CD4-positive, alpha-beta T cell treated with Interleukin-6 at 100 ng/mL for 8 hours (primary cell): ENCODE measurements around the gene KRT6C.
"Not testable (repeated sequence)": the region's sequence is repeated elsewhere in the genome, so short reads cannot be mapped to it uniquely, and the experiment has no call there.

Experiments
- DNase-seq: peaks from one replicate; pipeline ENCODE4 v3.0.0-alpha.2; 2020; ENCODE audit warnings: mixed read lengths, low spot score

KRT6C gene

DNA sequence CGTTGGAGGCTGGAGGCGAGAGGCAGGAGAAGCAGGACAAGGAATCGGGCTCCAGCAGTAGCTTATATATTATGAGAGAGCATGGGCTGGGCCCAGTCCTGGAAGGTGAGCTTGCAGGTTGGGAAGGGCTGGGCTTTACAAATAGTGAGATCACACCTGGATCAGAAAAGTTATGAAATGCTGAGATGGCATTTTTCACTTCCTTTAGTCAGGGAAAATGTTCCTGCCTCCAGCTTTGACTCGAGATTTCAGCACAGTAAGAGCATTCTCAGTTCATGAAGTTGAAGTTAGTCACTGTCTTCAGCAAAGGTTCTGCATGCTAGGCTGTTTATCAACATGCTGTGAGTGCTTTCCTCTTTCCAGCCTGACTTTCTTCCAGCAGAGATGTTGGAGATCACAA is at the start of gene KRT6C:
KRT6C (minus strand) TSS at position 38 of the 400 bp plus-strand sequence. CDS start 68 bp downstream, outside the sequence.
- no peak for DNase-seq

DNA sequence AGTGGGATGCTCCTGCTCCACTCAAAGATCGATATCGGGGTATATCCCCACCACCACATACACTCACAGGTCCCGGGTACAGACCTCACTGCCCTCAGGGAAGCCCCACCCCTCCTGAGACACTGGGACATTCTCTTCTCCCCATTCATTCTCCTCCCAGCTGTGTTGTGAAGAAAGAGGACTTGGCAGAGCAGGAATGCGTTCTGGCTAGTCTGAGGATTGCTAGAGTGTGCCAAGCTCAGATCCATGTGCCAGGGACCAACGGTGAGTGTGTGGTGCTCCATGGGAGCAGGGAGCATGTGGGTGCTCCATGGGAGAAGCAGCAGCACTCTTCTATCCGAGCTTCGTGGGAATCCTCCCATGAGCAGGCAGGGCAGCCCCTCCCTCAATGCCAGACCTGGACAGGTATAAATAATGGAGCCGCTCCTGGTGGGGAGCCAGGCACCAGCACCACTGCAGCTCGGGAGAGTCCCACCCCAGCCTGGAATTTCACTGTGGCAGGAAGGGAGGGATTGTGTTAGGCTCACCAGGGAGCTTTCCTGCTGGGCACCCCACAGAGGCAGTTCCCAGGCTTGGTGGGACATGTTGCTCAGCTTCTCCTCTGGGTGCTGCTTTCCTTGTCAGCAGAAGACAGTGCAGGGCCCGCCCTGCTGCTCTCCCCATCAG is 48.9 kb upstream of the KRT6C start:
- no peak for DNase-seq

DNA sequence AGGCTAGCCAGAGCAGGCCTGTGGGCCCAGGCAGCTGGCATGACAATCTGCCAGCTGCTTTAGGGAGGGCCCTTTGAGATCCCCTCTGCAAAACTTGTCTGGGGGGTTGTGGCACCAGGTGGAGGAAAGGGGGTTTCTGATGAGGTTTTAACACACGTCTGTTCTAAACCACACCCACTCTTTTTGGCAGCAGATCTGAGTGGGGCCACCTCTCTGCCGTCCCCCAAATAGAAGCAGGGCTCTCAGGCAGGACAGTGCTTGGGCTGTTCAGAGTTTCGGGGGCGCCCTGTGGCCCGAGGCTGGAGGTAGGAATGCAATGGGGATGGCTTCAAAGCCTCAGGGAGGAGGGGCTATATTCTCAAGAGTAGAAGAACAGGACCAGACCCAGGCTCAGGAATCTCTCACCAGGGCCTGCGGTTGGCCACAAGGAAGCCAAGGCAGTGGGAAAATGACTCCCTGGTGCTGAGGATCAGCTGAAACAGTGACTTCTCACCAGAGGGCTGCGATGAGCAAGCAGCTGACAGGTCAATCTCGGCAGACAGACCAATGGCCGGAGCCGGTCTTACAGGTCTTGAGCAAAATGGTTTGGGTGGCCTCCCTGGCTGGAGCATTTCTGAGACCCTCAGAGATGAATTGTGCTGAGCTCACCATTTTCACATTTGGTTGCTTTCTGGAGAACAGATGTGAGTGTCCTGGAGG is 48.1 kb upstream of the KRT6C start:
- no peak for DNase-seq

DNA sequence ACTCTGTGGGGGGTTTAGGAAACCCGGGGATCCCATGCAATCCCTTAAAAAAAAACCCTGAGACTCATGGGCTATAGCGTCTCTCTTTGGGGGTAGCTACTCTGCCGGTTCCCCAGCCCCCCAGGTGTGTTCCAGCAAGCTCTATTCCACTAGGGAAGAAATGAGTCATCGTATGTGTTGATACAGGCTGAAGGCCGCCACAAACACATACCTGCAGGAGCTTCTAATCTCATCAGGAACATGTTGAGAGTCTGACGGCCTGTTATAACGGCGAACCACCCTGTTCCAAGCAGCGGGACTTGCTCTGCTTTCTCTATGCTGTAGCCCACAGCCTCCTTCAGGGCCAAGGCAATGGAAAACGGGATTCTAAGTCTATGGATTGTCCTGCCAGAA is 47.6 kb upstream of the KRT6C start:
- no peak for DNase-seq

DNA sequence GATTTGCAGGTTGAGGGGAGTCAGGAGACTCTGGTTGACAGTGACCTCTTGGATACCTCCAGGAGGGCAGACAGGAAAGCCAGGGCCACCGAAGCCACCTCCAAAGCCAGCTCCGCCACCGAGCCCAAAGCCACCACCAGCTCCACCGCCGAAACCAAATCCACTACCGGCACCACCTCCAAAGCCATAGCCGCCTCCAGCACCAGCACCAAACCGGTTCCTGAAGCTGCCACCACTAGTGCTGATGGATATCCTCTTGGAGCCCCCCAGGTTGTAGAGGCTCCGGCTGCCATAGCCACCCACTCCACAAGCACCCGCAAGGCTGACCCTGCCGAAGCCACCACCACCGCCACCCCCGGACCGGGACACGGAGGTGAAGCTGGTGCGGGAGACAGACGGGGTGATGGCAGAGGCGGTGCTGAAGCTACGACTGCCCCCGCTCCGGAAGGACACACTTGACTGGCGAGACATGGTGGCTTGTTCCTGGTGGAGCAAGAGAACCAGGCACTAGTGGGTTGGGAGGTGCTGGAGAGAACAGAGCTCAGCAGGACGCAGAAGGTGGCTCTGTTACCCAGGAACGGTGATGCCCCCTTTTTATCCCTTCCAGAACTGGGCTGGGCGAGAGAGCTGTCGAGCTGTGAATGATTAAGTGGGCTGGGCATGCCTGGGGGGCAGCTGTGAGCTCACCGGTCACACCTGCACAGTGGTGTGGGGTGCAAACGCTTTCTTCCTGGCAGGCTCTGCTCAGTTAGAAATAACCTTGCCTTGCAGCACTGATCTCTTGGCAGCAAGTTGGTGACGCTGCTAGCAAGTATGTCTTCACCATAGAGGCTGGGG is 46.4 kb upstream of the KRT6C start, which contains the start of gene KRT5:
KRT5 (minus strand) TSS at position 569 of the 837 bp plus-strand sequence; CDS start at position 471, 98 bp downstream.
- no peak for DNase-seq

DNA sequence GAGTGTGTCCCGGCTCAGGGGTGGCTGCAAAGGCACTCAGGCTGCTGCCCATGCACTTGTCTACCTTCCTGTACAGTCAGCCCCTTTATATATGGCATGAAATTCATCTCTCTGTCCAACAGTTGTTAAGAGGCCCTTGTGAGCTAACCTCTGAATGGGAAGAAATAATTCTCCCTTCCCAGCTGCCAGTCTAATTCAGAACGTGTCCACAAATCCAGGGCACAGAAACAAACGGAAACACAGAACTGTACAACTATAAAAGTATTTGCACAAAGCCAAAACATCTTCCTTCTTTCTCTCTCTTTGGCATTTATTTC is 45.7 kb upstream of the KRT6C start:
- DNase-seq: no peak

DNA sequence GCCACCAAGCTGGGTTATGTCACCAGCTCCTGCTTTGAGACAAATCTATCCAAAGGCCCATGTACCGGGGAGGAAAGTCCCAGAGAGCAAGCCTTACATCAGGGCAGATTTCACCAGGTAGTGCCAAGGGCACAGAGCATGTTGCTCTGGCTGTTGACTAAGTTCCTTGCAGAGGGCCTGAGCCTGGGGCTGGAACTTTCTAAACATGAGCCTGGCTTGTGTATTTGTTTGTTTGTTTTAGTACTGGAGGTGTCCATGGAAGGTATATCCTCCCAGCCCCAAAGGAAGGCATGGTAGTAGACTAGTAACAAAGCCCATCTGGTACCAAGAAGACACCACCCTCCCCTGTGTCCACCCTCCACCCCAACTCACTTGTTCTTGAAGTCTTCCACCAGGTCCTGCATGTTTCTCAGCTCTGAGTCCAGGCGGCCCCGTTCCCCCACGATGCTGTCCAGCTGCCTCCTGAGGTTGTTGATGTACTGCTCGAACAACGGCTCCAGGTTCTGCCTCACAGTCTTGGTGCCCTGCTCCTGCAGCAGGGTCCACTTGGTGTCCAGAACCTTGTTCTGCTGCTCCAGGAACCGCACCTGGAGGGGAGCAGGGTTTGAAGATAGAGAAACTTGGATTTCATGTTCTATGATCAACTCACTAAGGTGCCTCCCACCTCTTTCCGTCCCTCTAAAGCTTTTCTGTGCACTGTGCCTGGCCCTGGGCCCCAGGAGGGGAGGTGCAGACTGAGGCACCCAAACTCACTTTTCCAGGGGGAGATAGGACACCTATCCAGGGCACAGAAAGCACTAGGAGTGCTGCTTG is 45.2 kb upstream of the KRT6C start:
- DNase-seq: no peak

DNA sequence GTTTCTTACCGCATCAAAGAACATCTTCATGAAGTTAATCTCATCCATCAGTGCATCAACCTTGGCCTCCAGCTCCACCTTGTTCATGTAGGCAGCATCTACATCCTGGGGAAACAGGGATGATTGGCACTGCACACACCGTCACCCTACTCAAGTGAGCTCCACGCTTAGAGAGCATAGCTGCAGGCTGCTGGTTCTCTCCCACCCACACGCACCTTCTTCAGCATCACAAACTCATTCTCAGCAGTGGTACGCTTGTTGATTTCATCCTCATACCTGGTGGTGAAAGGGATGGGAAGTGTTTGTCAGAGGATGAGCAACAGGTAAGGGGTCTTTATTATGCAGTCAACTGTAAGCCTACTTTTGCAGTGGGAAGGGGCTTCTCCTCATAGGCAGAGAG is 44.3 kb upstream of the KRT6C start:
- DNase-seq: no peak

DNA sequence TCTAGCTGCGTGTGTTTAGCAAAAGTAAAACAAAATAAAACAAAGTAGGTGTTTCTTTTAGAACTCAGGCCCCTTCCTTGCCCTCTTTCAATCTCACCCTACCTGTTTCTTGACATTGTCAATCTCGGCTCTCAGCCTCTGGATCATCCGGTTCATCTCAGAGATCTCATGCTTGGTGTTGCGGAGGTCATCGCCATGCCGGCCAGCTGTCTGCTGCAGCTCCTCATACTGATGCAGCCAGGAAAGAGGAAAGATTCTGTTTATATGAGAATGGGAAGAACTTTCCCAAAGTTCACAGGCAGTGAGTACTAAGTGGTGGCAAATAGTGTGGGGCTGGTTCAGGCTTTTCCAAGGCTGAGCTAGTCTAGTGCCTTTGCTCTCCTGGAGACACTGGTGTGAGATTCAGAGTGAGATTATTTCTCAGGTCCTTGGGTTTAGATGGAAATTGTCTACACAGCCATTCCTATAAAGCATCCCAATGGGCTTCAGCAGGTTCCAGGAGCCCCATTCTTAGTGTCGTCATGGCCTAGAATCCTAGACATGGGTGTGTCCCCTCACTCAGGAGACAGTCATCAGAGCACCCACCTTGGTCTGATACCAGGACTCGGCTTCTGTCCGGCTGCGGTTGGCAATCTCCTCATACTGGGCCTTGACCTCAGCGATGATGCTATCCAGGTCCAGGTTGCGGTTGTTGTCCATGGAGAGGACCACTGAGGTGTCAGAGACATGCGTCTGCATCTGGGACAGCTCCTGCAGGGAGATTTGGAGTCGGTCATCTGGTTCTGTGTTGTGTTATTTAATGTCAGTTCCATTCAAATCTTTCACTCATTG is 43.6 kb upstream of the KRT6C start:
- DNase-seq: no peak

DNA sequence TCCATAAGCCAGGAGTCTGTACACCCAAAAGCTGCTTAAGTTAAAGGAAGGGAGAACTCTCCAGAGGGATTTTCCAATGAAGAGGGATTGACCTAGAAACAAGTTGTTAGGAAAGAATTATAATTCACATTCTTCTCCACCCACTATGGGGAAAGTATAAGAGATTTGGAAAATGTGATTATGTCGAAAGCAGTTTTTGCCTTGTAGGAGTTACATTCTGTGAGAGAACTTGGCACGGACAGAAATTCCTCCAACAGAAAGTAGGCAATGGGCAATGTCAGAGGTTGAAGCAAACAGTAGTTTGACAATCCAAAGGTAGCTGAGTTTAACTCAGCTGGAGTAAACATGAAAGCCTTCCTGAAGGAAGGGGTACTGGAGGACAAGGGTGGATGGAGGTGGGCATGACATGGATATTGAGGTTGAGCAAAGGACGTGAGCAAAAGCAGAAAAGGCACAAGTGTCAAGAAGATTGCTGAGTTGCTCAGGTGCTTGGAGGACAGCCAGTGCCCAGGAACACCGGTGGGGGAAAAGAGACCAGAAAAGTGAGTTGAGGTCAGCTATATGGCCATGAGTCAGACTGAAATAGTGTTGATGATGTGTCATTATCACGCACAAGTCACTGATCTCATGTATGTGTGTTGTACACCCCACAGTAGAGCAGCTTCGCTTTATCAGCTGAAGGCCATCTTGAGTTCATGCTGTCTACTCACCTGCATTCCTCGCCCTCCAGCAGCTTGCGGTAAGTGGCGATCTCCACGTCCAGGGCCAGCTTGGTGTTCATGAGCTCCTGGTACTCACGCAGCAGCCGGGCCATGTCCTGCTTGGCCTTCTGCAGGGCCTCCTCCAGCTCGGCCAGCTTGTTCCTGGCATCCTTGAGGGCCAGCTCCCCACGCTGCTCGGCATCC is 42.6 kb upstream of the KRT6C start:
- DNase-seq: no peak

DNA sequence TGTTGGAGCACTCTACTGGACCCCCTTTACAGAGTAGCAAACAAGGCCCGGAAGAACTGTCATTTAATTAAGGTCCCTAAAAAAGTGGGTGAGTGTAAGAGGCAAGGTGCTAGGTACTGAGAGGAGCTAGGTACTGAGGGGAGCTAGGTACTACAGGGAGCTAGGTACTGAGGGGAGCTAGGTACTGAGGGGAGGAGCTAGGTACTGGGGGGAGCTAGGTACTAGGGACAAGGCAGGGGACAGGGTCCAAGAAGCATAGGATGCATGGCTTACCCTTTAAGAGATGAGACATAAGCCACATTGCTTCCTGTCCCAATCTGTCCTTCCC is 41.7 kb upstream of the KRT6C start:
- DNase-seq: no peak

DNA sequence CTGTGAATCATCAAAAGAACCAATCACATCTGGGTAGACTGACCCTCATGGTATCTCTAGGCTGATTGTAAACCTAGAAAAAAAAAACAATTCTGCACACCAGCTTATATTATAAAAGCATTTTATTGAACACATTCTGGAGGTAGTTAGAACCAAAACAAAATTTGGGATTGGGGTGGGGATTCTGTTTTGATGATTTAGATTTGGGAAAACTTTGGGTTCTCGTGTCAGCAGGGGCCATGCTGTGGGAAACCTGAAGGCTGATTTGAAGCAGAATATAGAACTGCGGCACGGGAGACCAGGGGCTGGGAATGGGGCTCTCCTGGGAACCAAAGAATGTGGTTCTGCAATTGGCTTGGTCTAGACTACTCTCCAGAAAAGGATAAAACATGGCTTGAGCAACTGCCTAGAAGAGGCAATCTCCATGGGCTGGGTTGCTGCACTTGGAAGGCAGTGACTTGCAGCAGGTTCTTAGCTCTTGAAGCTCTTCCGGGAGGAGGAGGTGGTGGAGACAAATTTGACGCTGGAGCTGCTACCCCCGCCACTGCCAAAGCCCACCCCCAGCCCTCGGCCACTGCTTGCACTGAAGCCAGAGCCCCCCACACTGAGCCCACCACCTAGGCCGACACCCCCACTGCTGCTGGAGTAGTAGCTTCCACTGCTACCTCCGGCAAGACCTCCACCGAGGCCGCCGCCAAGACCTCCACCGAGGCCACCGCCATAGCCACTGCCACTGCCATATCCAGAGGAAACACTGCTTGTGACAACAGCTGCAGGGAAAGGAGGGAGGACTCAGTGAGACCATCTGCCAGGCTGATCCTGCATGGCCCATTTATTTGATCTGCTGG is 41.1 kb upstream of the KRT6C start:
- DNase-seq: no peak

DNA sequence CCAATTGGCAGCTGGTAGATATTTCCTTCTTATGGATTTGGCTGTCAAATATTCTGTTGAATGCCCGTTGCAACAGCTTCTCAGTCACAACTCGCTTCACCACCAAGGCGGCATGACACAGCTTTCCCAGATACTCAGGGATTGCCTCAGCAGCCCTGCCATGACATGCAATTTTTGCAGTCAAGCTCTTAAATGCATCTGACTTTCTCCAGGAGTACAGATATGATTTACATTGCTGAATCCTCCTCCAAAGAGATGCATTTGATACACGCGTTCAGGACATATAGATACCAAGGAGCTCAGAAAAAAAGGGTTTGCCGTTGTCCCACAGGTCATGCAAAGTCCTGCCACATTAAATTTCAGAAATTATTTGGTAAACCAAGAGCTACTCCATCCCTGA is 40.1 kb upstream of the KRT6C start:
- no peak for DNase-seq

DNA sequence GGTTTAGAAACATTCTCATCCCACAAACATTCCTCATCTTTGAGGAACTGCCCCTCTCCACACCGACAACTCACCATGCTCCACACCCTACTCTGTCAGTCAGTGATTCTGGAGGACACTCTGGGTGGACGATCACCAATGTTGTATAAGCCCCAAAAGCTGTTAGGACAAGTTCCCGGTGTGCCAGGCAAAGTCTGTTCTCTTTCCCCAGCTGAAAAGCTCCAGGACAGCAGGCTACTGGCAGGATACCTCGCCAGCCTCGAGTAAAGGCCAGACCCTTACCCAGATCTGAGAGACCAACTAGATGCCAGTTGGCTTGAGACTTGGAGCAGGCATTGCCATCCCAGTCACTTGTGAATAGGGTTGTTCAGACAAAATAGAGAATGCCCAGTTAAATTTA is 34.6 kb upstream of the KRT6C start:
- DNase-seq: no peak

DNA sequence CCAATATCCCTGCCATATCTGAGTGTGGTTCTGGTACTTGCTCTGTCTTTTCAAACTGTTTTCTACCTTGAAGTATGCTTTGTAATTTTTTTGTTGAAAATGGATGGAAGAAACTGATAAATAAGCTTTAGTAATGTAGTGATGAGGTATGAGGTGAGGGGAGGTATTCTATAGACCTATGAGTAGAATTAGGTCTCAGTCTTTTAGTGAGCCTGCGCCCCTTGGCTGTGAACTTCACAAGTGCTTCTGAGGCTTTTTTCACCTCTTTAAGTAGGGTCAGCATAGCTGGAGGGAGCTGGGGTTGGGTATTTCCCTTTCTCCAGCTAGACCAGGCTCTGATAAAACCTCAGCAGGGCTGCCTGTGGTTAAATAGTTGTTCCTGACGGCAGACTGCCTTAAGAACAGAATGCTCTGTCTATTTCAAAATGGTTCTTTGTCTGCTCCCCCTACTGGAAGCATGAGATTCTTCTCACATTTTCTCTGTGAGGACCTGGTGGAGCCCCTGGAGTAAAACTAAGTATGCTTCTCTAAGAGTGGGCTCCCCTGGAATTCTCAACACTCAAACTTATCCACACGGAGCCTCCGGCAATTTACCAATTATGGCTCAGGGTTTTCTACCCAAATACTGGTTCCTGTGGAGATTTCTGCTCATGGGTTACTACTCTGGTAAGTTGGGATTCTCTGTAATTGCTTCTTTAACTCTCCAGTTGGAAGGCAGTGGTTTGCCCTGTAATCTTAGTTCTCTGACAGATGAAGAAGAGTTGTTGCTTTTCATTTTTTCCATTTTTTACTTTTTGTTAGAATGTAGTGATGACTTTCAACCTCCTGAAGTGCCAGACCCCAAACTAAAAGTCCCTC is 33.5 kb upstream of the KRT6C start:
- DNase-seq: no peak

DNA sequence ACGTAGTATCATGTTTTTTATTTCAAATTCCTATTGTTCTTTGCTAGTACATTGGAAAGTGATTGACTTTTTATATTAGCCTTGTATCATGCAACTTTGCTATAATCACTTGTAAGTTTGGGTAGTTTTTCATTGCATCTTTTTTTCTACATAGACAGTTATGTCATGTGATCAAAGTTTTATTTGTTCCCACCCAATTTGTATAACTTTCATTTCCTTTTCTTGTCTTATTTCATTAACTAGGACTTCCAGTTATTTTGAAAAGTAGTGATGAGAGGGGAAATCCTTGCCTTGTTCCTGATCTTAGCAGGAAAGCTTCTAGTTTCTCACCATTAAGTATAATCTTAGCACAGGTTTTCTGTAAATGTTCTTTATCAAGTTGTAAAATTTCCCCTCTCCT is 29.3 kb upstream of the KRT6C start:
- no peak for DNase-seq

DNA sequence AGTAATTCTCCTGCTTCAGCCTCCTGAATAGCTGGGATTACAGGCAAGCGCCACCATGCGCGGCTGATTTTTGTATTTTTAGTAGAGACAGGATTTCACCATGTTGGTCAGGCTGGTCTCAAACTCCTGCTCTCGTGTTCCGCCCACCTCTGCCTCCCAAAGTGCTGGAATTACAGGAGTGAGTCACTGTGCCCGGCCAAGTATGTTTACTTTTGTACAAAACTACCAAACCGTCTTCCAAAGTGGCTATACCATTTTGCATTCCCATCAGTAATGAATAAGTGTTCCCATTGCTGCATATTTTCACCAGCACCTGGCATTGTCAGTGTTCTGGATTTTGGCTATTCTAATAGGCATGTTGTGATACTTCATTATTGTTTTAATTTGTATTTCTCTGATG is 27.9 kb upstream of the KRT6C start:
- DNase-seq: no peak

DNA sequence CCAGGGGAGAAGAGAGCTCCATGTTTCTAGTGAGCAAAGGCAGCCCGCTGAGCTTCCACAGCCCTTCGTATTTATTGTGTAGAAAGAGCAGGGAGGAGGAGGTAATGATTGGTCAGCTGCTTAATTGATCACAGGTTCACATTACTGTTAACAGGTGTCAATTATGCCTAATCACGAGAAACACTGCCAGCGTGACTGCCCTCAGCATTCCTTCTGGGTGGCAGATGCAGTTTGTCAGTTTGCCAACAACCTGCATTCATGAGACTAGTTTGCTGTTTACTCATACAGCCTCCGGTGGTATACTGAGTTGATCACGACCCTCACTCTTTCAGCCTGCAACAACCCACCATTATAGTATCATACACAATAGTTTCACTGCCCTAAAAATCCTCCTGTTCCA is 27.0 kb upstream of the KRT6C start:
- DNase-seq: not testable (repeated sequence)
